ENCODE measurements around the gene CRIM1.
"Not testable (repeated sequence)": the region's sequence is repeated elsewhere in the genome, so short reads cannot be mapped to it uniquely, and the experiment has no call there.

The CRIM1 gene

DNA sequence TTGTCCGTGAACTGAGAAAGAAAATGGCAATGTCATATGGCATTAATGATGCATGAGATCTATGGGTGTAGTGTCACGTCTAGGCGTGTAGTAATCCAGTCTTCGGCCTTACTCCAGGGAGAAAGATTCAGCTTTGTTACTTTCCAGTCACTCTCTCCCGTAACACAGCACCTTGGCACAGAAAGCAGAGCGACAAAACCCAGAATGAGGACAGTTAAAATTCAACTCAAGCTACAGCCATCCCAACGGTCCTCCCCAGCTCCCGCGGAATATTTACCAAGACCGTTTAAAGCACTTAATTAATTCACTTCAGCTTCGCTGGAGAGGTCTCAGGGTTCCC, 797 bp upstream of the CRIM1 start:
- no peak for DNase-seq

DNA sequence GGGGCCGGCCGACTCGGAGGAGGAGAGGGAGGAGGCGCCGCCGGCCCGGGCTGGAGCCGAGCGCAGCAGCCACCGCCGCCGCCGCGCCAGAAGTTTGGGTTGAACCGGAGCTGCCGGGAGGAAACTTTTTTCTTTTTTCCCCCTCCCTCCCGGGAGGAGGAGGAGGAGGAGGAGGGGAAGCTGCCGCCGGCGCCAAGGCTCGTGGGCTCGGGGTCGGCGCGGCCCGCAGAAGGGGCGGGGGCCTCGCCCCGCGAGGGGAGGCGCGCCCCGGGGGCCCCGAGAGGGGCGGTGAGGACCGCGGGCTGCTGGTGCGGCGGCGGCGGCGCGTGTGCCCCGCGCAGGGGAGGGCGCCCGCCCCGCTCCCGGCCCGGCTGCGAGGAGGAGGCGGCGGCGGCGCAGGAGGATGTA, 316 bp downstream of the CRIM1 start:
- DNase-seq, result no peak

DNA sequence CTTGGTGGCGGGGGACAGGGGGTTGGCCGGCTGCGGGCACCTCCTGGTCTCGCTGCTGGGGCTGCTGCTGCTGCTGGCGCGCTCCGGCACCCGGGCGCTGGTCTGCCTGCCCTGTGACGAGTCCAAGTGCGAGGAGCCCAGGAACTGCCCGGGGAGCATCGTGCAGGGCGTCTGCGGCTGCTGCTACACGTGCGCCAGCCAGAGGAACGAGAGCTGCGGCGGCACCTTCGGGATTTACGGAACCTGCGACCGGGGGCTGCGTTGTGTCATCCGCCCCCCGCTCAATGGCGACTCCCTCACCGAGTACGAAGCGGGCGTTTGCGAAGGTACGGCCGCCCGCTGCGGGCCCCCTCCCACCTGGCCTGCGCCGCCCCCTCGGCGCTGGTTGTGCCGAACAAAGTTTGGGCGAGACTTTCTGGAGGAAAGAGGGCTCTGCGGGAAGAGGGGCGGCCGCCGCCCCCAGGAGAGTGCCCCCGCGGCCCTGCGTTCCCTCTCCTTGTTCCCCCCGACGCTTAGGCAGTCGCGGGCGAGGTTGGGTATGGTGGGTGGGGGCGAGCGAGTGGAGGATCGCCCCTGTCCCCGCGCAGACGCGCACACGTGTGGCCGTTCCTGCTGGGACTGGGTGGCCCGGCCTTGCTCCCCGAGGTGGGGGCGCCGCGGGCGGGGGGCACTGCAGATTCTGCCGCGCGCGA, 866 bp downstream of the CRIM1 start:
- no peak for DNase-seq

DNA sequence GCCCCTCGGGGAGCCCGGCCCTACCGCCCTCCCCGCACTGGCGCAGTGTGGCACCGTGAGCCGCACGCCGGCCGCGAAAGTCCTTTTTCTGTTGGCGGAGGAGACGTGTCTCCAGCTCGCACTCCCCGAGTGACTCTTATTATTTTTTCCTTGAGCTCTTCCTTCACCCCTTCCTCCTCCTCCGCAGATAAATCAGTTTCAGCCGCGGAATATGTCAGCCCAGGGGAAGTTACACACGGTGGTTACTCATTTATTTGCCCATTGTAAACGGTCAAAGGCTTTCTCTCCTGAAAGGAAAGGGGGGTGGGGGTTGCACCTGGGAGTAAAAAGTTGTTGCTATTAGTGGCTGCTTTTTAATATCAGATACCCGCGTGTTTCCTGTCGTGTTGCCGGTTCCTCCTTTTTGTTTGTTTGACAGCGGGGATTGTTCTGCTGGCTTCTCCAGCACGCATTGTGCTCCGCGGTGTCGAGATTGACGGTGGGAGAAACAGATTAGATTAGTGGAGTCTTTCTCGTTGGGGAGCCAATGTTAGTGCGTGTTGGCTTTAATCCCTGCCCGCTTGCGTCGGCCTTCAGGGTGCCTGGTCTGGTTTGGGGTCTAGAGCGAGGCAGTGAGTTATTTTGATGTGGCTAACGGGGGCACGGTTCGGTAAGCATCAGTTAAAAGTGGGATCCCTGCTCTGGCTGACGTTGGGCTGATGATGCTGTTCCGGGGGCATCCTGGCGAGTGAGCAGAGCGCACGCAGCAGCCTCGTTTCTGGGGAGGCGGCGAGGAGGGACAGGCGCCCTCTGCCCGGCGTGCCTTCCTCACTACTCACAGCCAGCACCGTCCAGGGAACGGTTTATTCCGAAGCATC, 1.6 kb downstream of the CRIM1 start:
- DNase-seq, result no peak

DNA sequence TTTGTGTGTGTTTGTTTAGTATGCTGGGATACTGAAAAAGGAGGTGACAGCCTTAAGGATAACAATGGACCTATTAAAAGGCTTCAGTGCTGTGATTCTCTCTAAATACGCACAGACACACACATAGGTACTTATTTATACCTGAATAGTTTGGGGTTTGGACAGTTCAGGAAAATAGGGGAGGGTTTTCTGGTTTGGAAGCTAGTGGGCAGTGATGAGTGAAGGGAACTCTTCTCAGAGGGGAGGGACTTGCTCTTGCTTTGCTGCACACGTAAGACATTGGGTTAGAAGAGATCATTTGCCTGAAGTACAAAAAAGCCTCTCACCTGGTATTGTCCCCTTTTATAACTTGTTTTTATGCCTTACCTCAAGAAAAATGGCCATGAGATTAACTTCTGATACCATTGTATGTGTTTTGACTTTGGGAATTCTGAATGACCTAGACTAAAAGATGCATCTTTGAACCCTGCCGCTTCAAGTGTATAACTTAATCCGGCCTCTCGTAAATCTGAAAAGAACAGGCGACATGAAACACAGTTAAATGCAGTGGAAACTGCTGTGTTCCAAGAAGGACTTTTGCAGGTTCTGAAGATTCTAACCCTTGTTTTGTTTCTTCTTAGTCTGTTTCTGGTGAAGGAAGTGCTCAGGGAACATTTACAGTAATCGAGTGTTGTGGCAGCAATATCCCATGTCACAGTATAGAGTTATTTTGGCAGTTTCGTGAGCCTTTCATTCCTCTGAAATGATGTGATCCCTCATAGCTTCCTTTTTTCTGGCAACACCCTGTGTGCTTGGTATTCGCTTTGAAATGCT, 2.5 kb downstream of the CRIM1 start:
- DNase-seq, result no peak

DNA sequence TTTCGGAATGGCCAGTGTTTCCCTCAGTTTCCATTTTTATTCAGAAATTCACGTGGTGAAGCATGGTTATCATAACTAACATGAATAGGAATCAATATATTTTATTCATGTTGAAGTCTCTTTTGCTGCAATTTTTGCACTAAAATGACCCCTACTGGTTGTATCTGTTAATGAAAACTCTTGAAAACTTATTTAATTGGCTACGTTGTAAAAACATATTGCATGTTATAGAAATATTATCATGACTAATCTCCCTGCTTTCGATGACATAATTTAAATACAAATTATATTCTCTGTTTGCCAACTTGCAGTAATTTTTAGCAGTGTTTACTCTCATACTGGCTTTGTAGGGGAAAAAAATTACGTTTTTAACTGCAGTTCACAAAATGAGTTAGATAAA, 3.5 kb downstream of the CRIM1 start:
- DNase-seq, result no peak

DNA sequence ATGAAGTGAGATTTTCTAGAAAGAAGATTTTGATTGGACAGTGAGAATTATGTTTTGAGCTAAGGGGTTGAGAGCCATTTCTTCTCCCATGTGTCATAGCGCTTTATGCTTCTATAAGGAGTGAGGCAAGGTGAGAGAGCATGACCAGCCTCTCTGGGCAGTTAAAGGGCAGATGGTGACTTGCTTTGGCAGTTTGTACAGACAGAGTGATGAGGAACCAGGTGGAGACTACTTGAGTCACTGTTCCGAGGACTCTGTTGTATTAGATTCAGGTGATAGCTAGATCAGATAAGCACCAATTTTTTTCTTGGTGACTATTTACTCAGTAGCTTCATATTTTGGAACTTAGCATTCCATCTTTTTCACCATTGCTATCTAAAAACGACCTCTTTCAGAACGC, 4.5 kb downstream of the CRIM1 start:
- DNase-seq, result no peak

DNA sequence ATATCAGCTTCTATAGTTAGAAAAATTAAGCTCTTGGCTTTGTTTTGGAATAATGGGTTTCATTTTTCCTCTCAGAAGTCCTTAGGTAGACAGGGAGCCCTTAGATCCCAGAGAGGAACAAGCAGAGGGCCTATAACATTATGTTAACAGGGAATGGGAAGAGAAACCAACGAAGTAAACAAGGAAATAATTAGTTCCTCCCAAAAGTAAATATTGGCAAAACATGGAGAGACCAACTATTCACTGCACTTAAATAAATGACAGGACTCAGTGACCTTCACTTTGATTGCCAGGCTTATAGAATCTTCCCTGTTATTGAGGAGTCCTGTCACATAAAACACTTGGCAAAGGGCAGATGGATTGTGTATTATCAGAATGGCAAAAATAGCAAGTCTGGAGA, 5.3 kb downstream of the CRIM1 start:
- DNase-seq, result no peak

DNA sequence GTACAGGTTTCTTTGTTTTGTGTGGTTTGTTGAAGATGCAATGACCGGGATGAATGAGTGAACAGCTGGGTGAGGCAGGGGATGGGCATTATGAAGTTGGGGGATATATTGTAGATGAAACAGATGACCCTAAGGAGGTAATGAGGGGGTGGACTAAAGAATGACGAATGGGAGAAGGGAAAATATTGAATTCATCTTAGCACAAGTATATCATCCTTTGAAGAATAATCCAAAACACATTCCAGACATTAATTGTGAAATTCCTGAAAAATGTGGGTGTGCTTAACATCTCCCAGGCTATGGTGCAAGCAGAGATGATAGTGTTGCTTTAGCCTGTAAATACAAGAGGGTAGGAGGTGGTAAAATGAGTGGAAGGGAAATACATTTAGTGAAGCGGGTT, 5.8 kb downstream of the CRIM1 start:
- no peak for DNase-seq

DNA sequence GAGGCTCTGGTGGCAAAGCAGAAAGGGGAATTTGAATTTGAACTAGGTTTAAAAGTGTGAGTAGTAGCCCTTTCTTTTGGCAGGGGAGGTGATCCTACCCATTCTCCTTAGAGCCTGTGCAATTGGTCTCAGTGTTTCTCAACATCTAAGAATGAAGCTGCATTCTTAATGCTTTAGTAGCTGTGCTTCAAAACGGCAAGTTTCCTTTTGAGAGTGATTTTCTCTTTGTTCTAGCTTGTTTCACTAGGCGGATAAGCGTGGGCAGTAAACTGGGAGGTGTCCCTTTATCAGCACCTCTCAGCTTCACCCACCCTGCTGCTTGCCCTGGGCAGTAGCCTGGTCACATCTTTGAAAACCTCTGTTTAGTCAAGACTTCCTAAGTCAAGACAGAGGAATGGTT, 6.7 kb downstream of the CRIM1 start:
- no peak for DNase-seq

DNA sequence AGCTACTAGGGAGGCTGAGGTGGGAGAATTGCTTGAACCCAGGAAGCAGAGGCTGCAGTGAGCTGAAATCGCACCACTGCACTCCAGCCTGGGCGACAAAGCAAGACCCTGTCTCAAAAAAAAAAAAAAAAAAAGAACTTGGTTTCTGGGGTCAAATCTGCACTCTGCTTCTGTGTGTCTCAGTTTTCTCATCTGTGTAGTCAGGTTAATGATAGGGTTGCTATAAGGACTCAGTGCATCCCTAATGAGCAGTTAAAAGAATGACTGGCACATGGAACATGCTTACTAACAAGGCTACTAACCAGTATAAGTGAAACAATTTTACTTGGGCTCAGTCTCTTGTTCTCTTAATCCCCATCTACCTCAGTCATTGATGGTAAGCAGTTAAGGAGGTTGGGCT, 7.5 kb downstream of the CRIM1 start:
- DNase-seq, result not testable (repeated sequence)

DNA sequence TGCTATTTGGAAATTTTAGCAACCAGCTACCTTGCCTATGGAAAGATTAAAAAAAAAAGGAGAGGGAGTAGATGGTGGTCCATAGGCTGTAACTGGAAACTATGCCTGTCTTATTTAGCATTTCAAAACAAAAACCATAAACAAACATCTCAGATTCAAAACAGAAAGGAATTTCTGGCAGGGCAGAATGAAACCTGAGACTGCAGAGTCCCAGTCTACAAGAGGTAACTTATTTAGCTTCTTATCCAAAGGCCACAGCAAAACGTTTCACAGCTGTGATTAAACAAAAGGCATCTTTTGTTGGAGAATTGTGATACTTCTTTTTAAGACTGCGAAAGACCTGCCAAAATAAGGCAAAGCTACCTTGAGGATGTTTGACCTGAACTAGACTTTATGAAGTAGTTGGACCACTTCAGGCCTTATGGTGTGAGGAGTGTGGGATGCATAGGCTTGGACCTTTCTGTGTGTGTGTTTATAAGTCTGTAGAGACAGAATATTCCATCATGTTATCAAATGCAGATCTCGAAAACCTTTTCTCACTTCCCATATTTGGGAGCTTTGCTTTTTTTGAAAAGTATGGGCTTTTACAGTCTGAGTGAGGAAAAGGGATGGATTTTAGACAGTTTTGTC, 11.0 kb downstream of the CRIM1 start:
- no peak for DNase-seq

DNA sequence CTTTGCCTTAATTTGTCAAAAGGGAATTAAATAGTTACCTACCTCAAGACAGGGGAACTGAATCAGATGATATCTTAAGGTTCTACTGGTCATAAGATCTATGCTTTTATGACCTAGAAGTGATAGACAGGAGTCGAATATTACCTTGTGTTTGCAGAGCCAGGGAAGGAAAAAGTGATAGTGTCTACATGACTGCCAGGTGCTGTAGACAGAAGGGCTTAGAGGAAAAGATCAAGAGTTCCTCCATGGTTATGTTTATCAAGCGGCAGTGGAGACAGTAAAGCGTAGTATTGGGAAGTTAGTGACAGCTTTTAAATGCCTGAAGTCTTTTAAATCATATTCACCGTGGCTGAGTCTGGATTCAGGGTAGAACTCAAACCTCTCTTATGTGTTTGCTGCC, 11.9 kb downstream of the CRIM1 start:
- DNase-seq, result no peak

DNA sequence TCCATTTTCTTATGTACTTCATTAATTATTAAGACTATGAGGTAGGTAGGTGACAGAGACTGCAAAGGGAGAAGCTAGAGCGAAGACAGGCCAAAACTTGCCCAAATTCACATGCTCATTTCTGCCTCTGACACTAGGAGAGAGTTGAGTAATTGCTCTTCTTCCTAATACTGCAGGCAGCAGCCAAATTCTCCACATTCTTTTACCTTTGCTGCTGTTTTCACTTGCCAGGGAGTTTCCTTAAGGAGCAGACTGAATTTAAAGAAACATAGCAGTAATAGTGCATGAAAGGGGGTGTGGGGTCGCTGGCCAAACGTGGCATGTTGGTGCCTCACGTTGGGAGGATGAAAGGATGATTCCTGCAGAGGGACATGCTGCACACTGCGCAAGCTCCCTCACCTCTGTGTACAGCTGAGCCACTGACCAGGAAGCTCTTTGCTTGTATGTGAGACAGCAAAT, 12.3 kb downstream of the CRIM1 start:
- no peak for DNase-seq

DNA sequence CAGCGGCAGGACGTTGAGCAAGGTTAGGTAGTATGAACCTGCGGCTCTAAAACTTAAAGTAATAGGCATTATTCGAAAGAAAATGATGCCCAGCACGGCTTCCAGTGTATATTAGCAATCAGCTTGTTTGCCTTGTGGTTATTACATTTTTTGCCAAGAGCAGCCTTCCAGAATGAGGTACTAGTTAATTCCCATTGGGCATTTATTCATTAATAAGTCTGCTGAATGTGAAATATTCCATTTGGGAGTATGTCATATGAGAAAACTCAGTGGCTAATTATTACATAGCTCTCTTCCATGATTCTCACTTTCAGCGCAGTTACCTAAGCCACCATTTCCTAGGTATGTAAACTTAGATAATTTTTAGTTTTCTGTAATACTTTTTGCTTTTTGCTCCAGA, 12.9 kb downstream of the CRIM1 start:
- no peak for DNase-seq

DNA sequence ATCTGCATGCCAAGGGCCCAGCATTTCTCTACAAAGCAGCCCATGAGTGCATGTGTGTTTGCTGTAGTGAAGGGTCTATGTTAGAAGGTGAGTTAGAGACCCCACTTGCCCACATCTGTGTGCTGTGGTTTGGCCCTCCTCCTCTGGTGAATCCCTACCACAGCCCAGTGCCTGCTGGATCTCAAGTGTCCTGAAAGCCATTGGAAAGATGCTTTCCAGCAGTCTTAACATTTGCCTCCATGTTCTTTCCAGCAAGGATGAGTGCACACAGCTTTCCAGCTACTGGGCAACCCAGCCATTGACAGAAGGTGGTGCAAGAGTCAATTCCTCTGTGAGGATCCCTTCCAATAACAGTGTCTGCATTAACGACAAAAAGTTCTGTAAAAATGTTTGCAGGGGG, 13.6 kb downstream of the CRIM1 start:
- DNase-seq, result no peak

DNA sequence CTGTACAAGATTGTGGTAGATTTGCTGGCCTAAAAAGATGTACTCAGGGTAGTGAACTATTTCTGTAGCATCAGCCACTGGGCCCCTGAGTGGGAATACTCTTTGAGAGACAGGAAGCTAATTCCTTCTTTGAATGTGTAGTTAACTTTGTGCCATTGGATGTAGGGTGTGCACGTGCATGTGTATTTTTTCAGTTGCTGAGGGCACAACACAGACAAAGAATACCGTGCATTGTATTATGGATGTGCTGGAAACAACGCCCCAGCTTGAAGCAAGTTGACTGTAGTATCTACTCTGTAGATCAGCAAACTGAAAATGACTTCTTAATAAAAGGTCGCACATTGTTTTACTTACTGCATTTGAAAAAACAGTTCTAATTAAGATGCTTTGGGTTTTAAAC, 14.1 kb downstream of the CRIM1 start:
- DNase-seq, result no peak

DNA sequence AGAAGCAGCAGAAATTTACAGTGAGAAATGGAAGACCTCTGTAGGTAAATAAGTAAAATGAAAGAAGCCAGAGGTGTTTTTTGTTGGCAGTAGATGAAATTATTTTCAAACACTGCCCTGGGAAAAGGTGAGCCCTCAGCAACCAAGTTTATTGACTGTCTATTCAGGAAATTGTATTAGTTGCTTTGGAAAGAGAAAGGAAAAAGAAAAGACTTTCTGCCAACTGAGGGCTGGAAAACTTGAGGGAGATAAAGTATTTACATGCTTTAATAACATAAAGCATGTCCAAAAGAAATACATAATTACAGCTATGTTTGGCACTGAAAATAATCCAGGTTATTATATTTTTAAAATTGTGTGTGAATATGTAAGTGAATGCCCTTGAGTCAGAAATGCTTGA, 14.7 kb downstream of the CRIM1 start:
- no peak for DNase-seq

DNA sequence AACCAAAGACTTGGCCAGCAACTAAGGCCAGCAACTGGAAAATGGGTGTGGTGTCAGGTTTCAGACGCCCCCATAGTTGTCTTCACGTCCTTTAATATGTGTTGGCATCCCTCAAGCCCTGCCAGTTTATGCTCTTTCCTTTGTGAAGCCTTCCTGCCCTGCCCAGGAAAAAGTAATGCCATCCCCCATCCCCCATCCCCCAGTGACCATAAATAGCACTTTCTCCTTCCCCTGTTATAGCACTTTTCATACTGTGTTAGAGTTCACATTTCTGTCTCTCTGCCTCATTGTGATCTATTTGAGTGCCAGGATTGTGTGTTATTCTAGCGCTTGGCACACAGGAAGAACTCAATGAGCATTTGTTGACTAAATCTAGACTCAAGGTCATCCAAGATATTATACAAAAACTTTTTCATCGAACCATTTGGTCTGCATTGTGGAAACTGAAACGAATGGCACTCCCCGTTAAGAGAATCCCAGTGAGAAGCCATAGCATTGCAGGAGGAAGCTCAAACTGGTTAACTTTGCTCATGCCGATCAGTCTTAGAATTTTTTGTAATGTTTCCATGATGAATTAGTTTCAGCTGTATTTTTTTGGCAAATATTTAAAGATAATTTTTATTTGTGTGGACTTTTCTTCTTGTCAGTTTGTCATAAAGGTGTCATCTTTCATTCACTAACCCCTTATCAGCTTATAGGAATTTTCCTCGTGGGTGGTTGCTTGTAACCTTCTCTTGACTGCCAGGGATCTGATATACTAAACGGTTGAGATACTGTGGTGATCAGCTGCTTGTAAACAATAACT, 15.7 kb downstream of the CRIM1 start:
- DNase-seq, result no peak

DNA sequence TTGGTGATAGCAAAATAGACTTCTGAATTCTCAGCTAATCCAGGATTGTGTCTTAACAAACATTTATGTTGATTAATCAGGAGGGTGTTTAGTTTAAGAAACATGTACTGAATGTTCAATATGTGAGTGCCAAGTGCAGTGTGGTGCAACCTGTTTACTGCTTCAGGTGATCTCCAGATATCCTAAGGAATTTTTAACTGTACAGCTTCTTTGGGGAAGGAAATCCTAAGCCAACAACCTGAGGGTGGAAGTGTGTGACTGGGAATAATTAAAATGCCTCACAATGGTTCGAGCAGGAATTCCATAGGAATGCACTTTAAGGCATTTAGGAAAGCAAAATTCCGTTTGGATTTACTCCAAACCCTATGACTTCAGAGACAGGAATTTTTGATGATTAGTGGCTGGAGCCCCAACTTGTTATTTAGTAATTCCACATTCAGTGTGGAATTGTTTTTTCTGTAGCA, 16.4 kb downstream of the CRIM1 start:
- no peak for DNase-seq

DNA sequence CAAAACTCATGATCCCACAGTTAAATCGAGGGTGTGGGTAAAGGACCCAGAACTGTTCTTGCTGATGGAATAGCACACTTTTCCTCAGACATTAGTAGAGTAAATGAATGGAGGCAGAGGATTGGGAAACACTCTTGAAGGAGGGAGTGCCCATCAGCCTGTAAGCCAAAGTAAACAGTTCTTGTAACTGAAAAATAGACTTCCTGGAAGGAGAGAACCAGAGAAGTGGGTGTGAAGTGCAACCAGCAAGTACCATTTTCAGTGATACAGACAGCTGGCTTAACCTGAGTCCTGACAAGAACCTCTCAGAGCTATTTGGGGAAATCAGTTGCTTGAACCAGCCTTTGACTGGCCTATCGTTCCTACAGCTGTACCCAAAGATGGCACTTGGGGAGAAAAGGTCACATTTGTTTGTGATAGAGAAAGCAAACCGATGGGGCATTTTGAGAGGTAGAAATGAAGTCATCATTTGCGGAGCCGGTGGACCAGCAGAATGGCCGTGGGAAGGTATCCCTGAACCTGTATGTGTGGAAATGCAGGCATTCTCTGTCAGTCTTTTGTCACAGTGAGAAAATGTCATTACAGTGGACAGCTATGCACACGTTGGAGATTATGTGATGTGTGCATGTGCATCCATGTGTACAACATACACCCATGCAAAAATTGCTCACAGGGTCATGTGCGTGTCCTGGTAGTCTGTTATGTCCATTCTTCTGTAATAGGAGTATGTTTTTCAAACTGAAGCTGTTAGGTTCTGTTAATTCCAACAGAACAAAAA, 17.8 kb downstream of the CRIM1 start:
- no peak for DNase-seq

Measured in central memory CD4-positive, alpha-beta T cell (primary cell).